Stimulated activated CD4-positive, alpha-beta T cell treated with anti-CD3 and anti-CD28 coated beads, Interleukin-12 subunit alpha, Interleukin-12 subunit beta, amount 100 ng/mL, for 48 hours (primary cell): Measurements from ENCODE around the gene MAL.

ENCODE experiments used
- DNase-seq, 3 donors: peaks; one replicate each; pipeline ENCODE4 v3.0.0-alpha.2; 2020; ENCODE audit warnings: low read depth in 2 of 3, low spot score in 1 of 3

MAL gene

GRCh38 chr2:95060446-95061118 is 35.1 kb downstream of the MAL start:
- no peak for DNase-seq

GRCh38 chr2:95061119-95061512 is 35.6 kb downstream of the MAL start:
- DNase-seq = no peak

- no peak for DNase-seq
These were observed 36.2 kb downstream of the MAL start for GRCh38 chr2:95061601-95062183.

GRCh38 chr2:95062242-95063085 is 37.0 kb downstream of the MAL start:
- no peak for DNase-seq

GRCh38 chr2:95063086-95063958 is 37.8 kb downstream of the MAL start:
- no peak for DNase-seq

- DNase-seq = no peak
These were observed 42.7 kb downstream of the MAL start for GRCh38 chr2:95068256-95068655.

GRCh38 chr2:95069465-95069864 is 44.0 kb downstream of the MAL start:
- DNase-seq = no peak

GRCh38 chr2:95071856-95072255 is 46.3 kb downstream of the MAL start:
- no peak for DNase-seq

GRCh38 chr2:95072424-95072823 is 46.9 kb downstream of the MAL start:
- no peak for DNase-seq

- DNase-seq = no peak
These were observed 48.6 kb downstream of the MAL start for GRCh38 chr2:95073856-95074662.

- DNase-seq = peak in 2 of 3 donors; percentile 58 to 63
These were observed 49.3 kb downstream of the MAL start for GRCh38 chr2:95074663-95075439.

GRCh38 chr2:95075440-95076132 is 50.1 kb downstream of the MAL start:
- no peak for DNase-seq

GRCh38 chr2:95076705-95077529 is 51.4 kb downstream of the MAL start:
- DNase-seq = peak; percentile 83 to 91 (median 85)

- no peak for DNase-seq
These were observed 52.0 kb downstream of the MAL start for GRCh38 chr2:95077530-95077825.

GRCh38 chr2:95077861-95078603 is 52.5 kb downstream of the MAL start:
- DNase-seq = no peak

- DNase-seq = no peak
These were observed 53.7 kb downstream of the MAL start for GRCh38 chr2:95079199-95079683.

GRCh38 chr2:95082477-95082876 is 57.0 kb downstream of the MAL start:
- no peak for DNase-seq
